Caco-2 (cell line): ENCODE data around the gene SLC34A2. TPM values are rescaled to one million over a fixed set of nuclear protein-coding genes. Genes with fewer than 3 reads are reported as not detected.
A peak's percentile ranks its signal among the peaks of the same experiment; 100 is the strongest.

Source experiments
- BruUV-seq: library from RNA; stranded (reverse); fragments of 400-500 nt; replicated peaks from 2 replicates; lab custom pipeline; 2021; lab: Mats Ljungman, UMichigan
- CTCF ChIA-PET: fragments of 300-600 bp; sonication (Branson Sonifier 250); formaldehyde crosslinking; loops from one replicate; lab custom pipeline; 2022; ENCODE audit warnings: antibody characterized with exemption; lab: Charles Lee
- POLR2A ChIA-PET: fragments of 300-600 bp; sonication (Branson Sonifier 250); formaldehyde crosslinking; loops from one replicate; lab custom pipeline; 2022; ENCODE audit warnings: antibody characterized with exemption; lab: Charles Lee
- DNase-seq, 2 experiments: peaks; one replicate each; pipeline versions ENCODE4 v3.0.0 to v3.0.0-alpha.2; 2020 to 2022
- H3K27me3 ChIP-seq: replicated peaks from 2 replicates; pipeline ENCODE4 v1.6.0; 2011; ENCODE audit warnings: low read length; ENCODE audit not compliant: control insufficient read depth, insufficient read depth
- H3K36me3 ChIP-seq: 2 replicates; pipeline ENCODE4 v1.5.1; 2011; ENCODE audit warnings: low read length; ENCODE audit not compliant: control insufficient read depth, insufficient read depth
- H3K4me1 ChIP-seq: fragments of 250-450 bp; sonication (Bioruptor Pico); 2 replicates; pipeline ENCODE4 v1.5.1; 2020; ENCODE audit warnings: mild to moderate bottlenecking
- H3K4me3 ChIP-seq: 2 replicates; pipeline ENCODE4 v1.5.1; 2011; ENCODE audit warnings: low read depth, mild to moderate bottlenecking, control low read depth, low read length
- H3K9me3 ChIP-seq: fragments of 250-450 bp; sonication (Bioruptor Pico); 2 replicates; pipeline ENCODE4 v1.5.1; 2020; ENCODE audit warnings: mild to moderate bottlenecking, moderate library complexity
- H3K27ac Mint-ChIP-seq: one replicate; pipeline ENCODE4 v1.8.0; 2022; ENCODE audit warnings: mixed read lengths; ENCODE audit not compliant: unreplicated experiment
- H3K27me3 Mint-ChIP-seq: one replicate; pipeline ENCODE4 v1.8.0; 2022; ENCODE audit warnings: mixed read lengths; ENCODE audit not compliant: insufficient read depth, unreplicated experiment
- H3K36me3 Mint-ChIP-seq: one replicate; pipeline ENCODE4 v1.8.0; 2022; ENCODE audit warnings: mild to moderate bottlenecking, mixed read lengths; ENCODE audit not compliant: insufficient read depth, unreplicated experiment
- H3K4me1 Mint-ChIP-seq: one replicate; pipeline ENCODE4 v1.8.0; 2022; ENCODE audit warnings: low read depth, mixed read lengths; ENCODE audit not compliant: unreplicated experiment
- H3K4me3 Mint-ChIP-seq: one replicate; pipeline ENCODE4 v1.8.0; 2022; ENCODE audit warnings: mild to moderate bottlenecking, moderate library complexity, mixed read lengths; ENCODE audit not compliant: unreplicated experiment
- H3K9me3 Mint-ChIP-seq: one replicate; pipeline ENCODE4 v1.8.0; 2022; ENCODE audit warnings: mixed read lengths; ENCODE audit not compliant: unreplicated experiment
- intact Hi-C: fragments of 100-400 bp; cut with micrococcal nuclease; formaldehyde crosslinking; loops from one replicate; pipeline ENCODE4 v1.10.0; 2022; ENCODE audit not compliant: unreplicated experiment
- total RNA-seq: library from RNA; stranded (reverse); gene quantifications from 2 replicates; pipeline ENCODE4 v1.2.3, GENCODE V29; 2022
- TF ChIP-seq, protein P1 (sequence below), 2 experiments: fragments of 200-600 bp in 1 of 2; IDR thresholded peaks; 1 replicate in 1 of 2; 2 replicates in 1 of 2; pipeline versions ENCODE4 v1.5.1 to v1.8.0; 2011 to 2022; ENCODE audit warnings: antibody characterized with exemption in 1 of 2, control low read depth in 1 of 2, inconsistent platforms in 1 of 2, low read depth in 1 of 2, low read length in 1 of 2, mild to moderate bottlenecking in 1 of 2, moderate library complexity in 1 of 2; ENCODE audit not compliant: insufficient read depth in 1 of 2, severe bottlenecking in 1 of 2, unreplicated experiment in 1 of 2

SLC34A2 gene
- total RNA-seq, 1 experiment from 2014 or later = 19.9 TPM

DNA sequence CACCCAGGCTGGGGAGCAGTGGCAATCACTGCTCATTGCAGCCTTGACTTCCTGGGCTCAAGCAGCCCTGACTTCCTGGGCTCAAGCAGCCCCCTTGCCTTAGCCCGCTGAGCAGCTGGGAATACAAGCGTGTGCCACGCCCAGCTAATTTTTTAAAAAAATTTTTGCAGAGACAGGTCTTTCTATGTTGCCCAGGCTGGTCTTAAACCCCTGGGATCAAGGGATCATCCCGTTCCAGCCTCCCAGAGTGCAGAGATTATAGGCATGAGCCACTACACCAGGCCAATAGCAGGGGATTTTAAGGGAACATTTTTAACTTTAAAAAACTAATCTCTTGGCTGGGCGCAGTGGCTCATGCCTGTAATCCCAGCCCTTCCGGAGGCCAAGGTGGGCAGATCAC lies 5.3 kb upstream of the SLC34A2 start:
- Histone ChIP-seq H3K36me3 (no peaks in the 10 kb centered on the region), H3K9me3 (no peaks in the 10 kb centered on the region), H3K4me1 (peaks cover 29% of the 10 kb centered on the region), H3K27me3 (no peaks in the 10 kb centered on the region), H3K4me3 (no peak overlapping the region)
- no peak overlapping the region for H3K27ac Mint-ChIP-seq
- H3K27me3 Mint-ChIP-seq = no peaks in the 10 kb centered on the region
- TF ChIP-seq, protein P1, sequence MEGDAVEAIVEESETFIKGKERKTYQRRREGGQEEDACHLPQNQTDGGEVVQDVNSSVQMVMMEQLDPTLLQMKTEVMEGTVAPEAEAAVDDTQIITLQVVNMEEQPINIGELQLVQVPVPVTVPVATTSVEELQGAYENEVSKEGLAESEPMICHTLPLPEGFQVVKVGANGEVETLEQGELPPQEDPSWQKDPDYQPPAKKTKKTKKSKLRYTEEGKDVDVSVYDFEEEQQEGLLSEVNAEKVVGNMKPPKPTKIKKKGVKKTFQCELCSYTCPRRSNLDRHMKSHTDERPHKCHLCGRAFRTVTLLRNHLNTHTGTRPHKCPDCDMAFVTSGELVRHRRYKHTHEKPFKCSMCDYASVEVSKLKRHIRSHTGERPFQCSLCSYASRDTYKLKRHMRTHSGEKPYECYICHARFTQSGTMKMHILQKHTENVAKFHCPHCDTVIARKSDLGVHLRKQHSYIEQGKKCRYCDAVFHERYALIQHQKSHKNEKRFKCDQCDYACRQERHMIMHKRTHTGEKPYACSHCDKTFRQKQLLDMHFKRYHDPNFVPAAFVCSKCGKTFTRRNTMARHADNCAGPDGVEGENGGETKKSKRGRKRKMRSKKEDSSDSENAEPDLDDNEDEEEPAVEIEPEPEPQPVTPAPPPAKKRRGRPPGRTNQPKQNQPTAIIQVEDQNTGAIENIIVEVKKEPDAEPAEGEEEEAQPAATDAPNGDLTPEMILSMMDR (IDR thresholded peaks at IDR 0.05; ENCODE audit: insufficient read depth in 1 of 2, low read depth in 1 of 2, low read length in 1 of 2, severe bottlenecking in 1 of 2, unreplicated experiment in 1 of 2) = no peak
- BruUV-seq = no TSS peak
- H3K4me3 Mint-ChIP-seq = no peak overlapping the region
- H3K36me3 Mint-ChIP-seq = peaks cover 4% of the 10 kb centered on the region
- intact Hi-C loops = no loop called here
- peaks cover 19% of the 10 kb centered on the region for H3K4me1 Mint-ChIP-seq
- H3K9me3 Mint-ChIP-seq = no peaks in the 10 kb centered on the region
- ChIA-PET POLR2A (no interaction called here), CTCF (no interaction called here)
- DNase-seq = no peak

DNA sequence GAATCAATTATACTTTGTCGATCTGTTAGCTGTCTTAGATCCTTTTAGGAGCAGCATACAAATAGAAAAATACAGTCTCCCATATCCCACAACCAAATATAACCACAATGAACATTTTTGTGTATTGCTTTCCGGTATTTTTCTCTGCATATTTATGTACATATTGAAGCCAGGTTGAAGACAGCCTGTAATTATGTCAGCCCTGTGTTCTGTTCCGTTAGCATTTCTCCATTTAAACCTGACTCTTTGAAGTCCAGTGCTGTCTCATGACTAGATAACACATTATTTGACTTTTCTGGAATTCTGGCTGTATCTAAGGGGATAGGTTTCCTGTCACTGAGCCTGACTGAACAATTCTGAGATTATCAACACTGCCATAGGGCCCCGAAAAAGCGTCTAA lies 4.0 kb upstream of the SLC34A2 start:
- Mint-ChIP-seq H3K4me3 (peak overlapping the region; percentile 2), H3K27ac (peak overlapping the region; percentile 1), H3K4me1 (peaks cover 20% of the 10 kb centered on the region), H3K27me3 (no peaks in the 10 kb centered on the region), H3K36me3 (peaks cover 14% of the 10 kb centered on the region), H3K9me3 (no peaks in the 10 kb centered on the region)
- H3K4me1 ChIP-seq = peaks cover 29% of the 10 kb centered on the region
- H3K27me3 ChIP-seq = no peaks in the 10 kb centered on the region
- no peaks in the 10 kb centered on the region for H3K36me3 ChIP-seq
- no peak for DNase-seq
- BruUV-seq = no TSS peak
- CTCF ChIA-PET = no interaction called here
- TF ChIP-seq, protein P1 (IDR thresholded peaks at IDR 0.05; ENCODE audit: insufficient read depth in 1 of 2, low read depth in 1 of 2, low read length in 1 of 2, severe bottlenecking in 1 of 2, unreplicated experiment in 1 of 2) = no peak
- intact Hi-C loops = no loop called here
- POLR2A ChIA-PET = no interaction called here
- no peak overlapping the region for H3K4me3 ChIP-seq
- H3K9me3 ChIP-seq = no peaks in the 10 kb centered on the region

DNA sequence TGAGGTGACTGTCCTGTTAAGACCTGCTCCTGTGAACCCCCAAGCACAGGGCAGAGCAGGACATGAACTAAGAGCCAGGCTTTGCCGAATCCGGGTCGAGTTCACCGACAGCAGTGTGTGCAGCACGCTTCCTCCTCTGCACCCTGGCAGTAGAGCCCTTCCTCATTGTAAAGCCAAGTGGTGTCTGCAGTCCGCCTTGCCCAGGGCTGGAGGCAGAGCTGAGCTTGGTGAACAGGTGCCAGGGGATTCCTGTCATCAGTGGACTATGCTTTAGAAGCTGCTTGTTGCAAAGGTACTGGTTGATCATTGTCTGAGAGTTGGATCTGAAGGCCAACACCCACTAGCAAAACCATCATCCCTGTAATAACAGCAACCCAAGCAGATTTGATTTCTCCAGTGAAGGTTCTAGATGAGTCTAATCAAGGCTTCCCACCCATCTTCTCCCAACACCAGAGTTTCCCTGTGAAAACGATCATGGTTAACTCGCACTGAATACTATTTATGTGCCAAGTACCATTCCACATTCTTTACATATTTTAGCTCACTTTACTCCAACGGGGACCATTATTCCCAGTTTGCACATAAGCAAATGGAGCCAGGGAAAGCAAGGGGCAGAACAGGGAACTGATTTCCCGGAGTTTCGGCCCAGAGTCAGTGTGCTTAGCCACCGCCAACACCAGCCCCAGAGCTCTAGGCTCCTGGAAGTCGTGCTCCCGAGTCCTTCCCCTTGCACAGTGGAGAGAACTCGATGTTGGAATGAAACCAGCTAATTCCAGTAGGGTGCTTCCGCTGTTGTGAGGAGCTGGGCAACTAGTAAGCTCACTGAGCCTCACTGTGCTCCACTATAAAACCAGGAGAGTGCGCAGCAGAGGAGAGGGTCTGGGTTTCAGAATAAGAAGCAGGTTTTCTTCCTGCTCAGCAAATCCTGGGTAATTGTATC lies 1.4 kb upstream of the SLC34A2 start:
- no TSS peak for BruUV-seq
- peak overlapping the region; percentile 84 for H3K4me3 Mint-ChIP-seq

More for the DNA sequence above, 1.4 kb upstream of the SLC34A2 start:
- DNase-seq = no peak
- intact Hi-C loops = no loop called here
- Histone ChIP-seq H3K9me3 (no peaks in the 10 kb centered on the region), H3K36me3 (no peaks in the 10 kb centered on the region), H3K27me3 (no peaks in the 10 kb centered on the region), H3K4me1 (peaks cover 29% of the 10 kb centered on the region), H3K4me3 (no peak overlapping the region)
- ChIA-PET POLR2A (interaction anchor here (0.9 to 1.1 kb wide), 2 partner anchors 14 to 85 kb away, joined by 3 to 4 read pairs; no protein-coding TSS in a partner anchor), CTCF (interaction anchor here (0.7 to 1.0 kb wide), 2 partner anchors 213 kb away, joined by 3 to 4 read pairs; no protein-coding TSS in a partner anchor)
- Mint-ChIP-seq H3K36me3 (peaks cover 14% of the 10 kb centered on the region), H3K27me3 (no peaks in the 10 kb centered on the region), H3K27ac (peak overlapping the region; percentile 84), H3K9me3 (no peaks in the 10 kb centered on the region), H3K4me1 (peaks cover 25% of the 10 kb centered on the region)
- TF ChIP-seq, protein P1 (IDR thresholded peaks at IDR 0.05; ENCODE audit: insufficient read depth in 1 of 2, low read depth in 1 of 2, low read length in 1 of 2, severe bottlenecking in 1 of 2, unreplicated experiment in 1 of 2) = no peak
